Esophagus squamous epithelium (tissue), 5 donors: ENCODE data around the gene TMEM39B. TPM values are rescaled to one million over a fixed set of nuclear protein-coding genes. Genes with fewer than 3 reads are reported as not detected.

Experiments used
- DNase-seq: peaks from one replicate; lab custom pipeline; 2025; lab: John Stamatoyannopoulos, UW
- H3K27ac ChIP-seq, 4 donors: fragments of 200-600 bp; sonication (generic); one replicate each; pipeline ENCODE4 v1.5.1; 2016 to 2019; ENCODE audit warnings: mild to moderate bottlenecking in 1 of 4
- H3K27me3 ChIP-seq, 4 donors: fragments of 200-600 bp; sonication (generic); 1 replicate in 3 of 4; 2 replicates in 1 of 4; pipeline versions ENCODE4 v1.5.1 to v1.6.0; 2017 to 2021; ENCODE audit warnings: antibody characterized with exemption in 1 of 4
- H3K36me3 ChIP-seq, 3 donors: fragments of 200-600 bp; sonication (generic); one replicate each; pipeline ENCODE4 v1.5.1; 2016 to 2019
- H3K4me1 ChIP-seq, 3 donors: fragments of 200-600 bp; sonication (generic); one replicate each; pipeline ENCODE4 v1.5.1; 2017 to 2019
- H3K4me3 ChIP-seq, 4 donors: fragments of 200-600 bp; sonication (generic); 1 replicate in 3 of 4; 2 replicates in 1 of 4; pipeline ENCODE4 v1.5.1; 2016 to 2019; ENCODE audit warnings: mild to moderate bottlenecking in 2 of 4, moderate library complexity in 1 of 4
- H3K9me3 ChIP-seq, 3 donors: fragments of 200-600 bp; sonication (generic); one replicate each; pipeline ENCODE4 v1.5.1; 2016 to 2019
- CTCF ChIP-seq, 6 experiments: fragments of 450-650 bp in 4 of 6; fragments of 200-600 bp in 2 of 6; sonication (generic) in 2 of 6; IDR thresholded peaks; one replicate each; pipeline ENCODE4 v1.5.1; 2016 to 2019; ENCODE audit warnings: antibody characterized with exemption in 6 of 6, mild to moderate bottlenecking in 4 of 6, moderate library complexity in 4 of 6
- POLR2A ChIP-seq, 4 donors: fragments of 450-650 bp; IDR thresholded peaks; one replicate each; pipeline ENCODE4 v1.6.1; 2017; ENCODE audit warnings: antibody characterized with exemption in 4 of 4, mild to moderate bottlenecking in 4 of 4, moderate library complexity in 3 of 4
- WGBS, 2 donors: methylation state at CpG; one replicate each; pipeline ENCODE4 v1.1.5; 2018; 5-methylcytosine and 5-hydroxymethylcytosine counted together
- intact Hi-C: fragments of 100-400 bp; cut with DNase I; formaldehyde crosslinking; loops from one replicate; pipeline ENCODE4 v1.15.0; 2022
- total RNA-seq, 4 donors: library from RNA; depleted of rRNA; stranded (reverse); fragments of >200 nt; gene quantifications; one replicate each; pipeline ENCODE4 v1.1.0, GENCODE V29; 2016
- donor health status: DM: yes; HTN: yes; CAD: no.

Gene TMEM39B
- total RNA-seq = 1 to 10 TPM; 3.6 to 5.6 (median 4.9) TPM

- DNase-seq = peak; percentile 89
- Histone ChIP-seq H3K27ac (peak within 1 kb of the TSS; percentile 83 to 98 (median 96)), H3K4me1 (peaks cover 12 to 56% (median 18%) of the 10 kb centered on the region in 3 donors), H3K9me3 (no peaks in the 10 kb centered on the region), H3K36me3 (peaks cover 4 to 29% (median 15%) of the 10 kb centered on the region in 3 donors), H3K4me3 (peak within 1 kb of the TSS; percentile 70 to 96 (median 84)), H3K27me3 (no peaks in the 10 kb centered on the region)
- TF ChIP-seq CTCF (IDR thresholded peaks at IDR 0.05) (peak in 4 of 6 experiments; percentile 5 to 29 (median 8)), POLR2A (IDR thresholded peaks at IDR 0.05) (peak in 2 of 4 donors; percentile 53 to 60)
- WGBS, 2 donors = 1 to 4% methylated on average over 15 to 18 of the region's 67 CpGs
- intact Hi-C loops = no loop called here
These were observed at the start of gene TMEM39B for GRCh38 chr1:32072622-32073298. Gene TMEM39B (plus strand): TSS chr1:32072939. CDS start chr1:32073048, 109 bp downstream.

GRCh38 chr1:32023351-32023750 lies 49.4 kb upstream of the TMEM39B start:
- Histone ChIP-seq H3K4me1 (peaks cover 13 to 77% (median 40%) of the 10 kb centered on the region in 3 donors), H3K27me3 (no peaks in the 10 kb centered on the region), H3K36me3 (peaks cover 0 to 39% (median 4%) of the 10 kb centered on the region in 3 donors), H3K9me3 (no peaks in the 10 kb centered on the region), H3K27ac (peak overlapping the region in 1 of 4 donors; percentile 39), H3K4me3 (no peak overlapping the region)
- DNase-seq = no peak
- 56 to 66% methylated on average over 3 of the region's 3 CpGs for WGBS, 2 donors
- TF ChIP-seq POLR2A (IDR thresholded peaks at IDR 0.05) (no peak), CTCF (IDR thresholded peaks at IDR 0.05) (no peak)
- intact Hi-C loops = no loop called here

- intact Hi-C loops = no loop called here
- no peaks in the 10 kb centered on the region for H3K27me3 ChIP-seq
- no peak overlapping the region for H3K27ac ChIP-seq
- TF ChIP-seq POLR2A (IDR thresholded peaks at IDR 0.05) (no peak), CTCF (IDR thresholded peaks at IDR 0.05) (no peak)
- DNase-seq = no peak
- H3K9me3 ChIP-seq = no peaks in the 10 kb centered on the region
- WGBS, 2 donors = 86 to 87% methylated on average over 6 of the region's 6 CpGs
- peaks cover 0 to 75% (median 21%) of the 10 kb centered on the region in 3 donors for H3K4me1 ChIP-seq
- no peak overlapping the region for H3K4me3 ChIP-seq
- peaks cover 0 to 38% (median 4%) of the 10 kb centered on the region in 3 donors for H3K36me3 ChIP-seq
These were observed 47.2 kb upstream of the TMEM39B start for GRCh38 chr1:32025515-32025914.

GRCh38 chr1:32028746-32029145 lies 44.0 kb upstream of the TMEM39B start:
- Histone ChIP-seq H3K27me3 (no peaks in the 10 kb centered on the region), H3K4me3 (no peak overlapping the region), H3K9me3 (no peaks in the 10 kb centered on the region), H3K36me3 (peaks cover 0 to 14% (median 6%) of the 10 kb centered on the region in 3 donors), H3K4me1 (peaks cover 0 to 69% (median 8%) of the 10 kb centered on the region in 3 donors), H3K27ac (no peak overlapping the region)
- 88 to 98% methylated on average over 3 of the region's 3 CpGs for WGBS, 2 donors
- TF ChIP-seq POLR2A (IDR thresholded peaks at IDR 0.05) (no peak), CTCF (IDR thresholded peaks at IDR 0.05) (no peak)
- intact Hi-C loops = no loop called here
- DNase-seq = no peak

GRCh38 chr1:32031578-32032274 lies 41.0 kb upstream of the TMEM39B start:
- 54 to 63% methylated on average over 8 of the region's 8 CpGs for WGBS, 2 donors
- Histone ChIP-seq H3K4me1 (peaks cover 0 to 58% (median 8%) of the 10 kb centered on the region in 3 donors), H3K4me3 (no peak overlapping the region), H3K36me3 (peaks cover 0 to 15% (median 0%) of the 10 kb centered on the region in 3 donors), H3K9me3 (no peaks in the 10 kb centered on the region), H3K27me3 (no peaks in the 10 kb centered on the region), H3K27ac (peak overlapping the region; percentile 26 to 70 (median 60))
- DNase-seq = no peak
- intact Hi-C loops = no loop called here
- TF ChIP-seq POLR2A (IDR thresholded peaks at IDR 0.05) (no peak), CTCF (IDR thresholded peaks at IDR 0.05) (no peak)
